PC-9 (cell line): ENCODE measurements around the gene SPAM1. TPM values are rescaled to one million over a fixed set of nuclear protein-coding genes. Genes with fewer than 3 reads are reported as not detected.

Source experiments
- total RNA-seq: library from RNA; stranded (reverse); gene quantifications from 2 replicates; pipeline ENCODE4 v1.2.3, GENCODE V29; 2021

Gene SPAM1
- total RNA-seq, 1 experiment from 2014 or later, result not detected

Other genes with a start within 250 kb of the SPAM1 start
- 31.4 and 40.3 TPM in 2 replicates for gene WASL, start 176.2 kb upstream of the SPAM1 start, total RNA-seq
- gene HYAL4, start 80.1 kb upstream of the SPAM1 start, total RNA-seq, result not detected in 2 replicates
- gene TMEM229A, start 107.8 kb downstream of the SPAM1 start, total RNA-seq, result not detected in 2 replicates